H1 (cell line): ENCODE results near the gene PRELID2. TPM values are rescaled to one million over a fixed set of nuclear protein-coding genes. Genes with fewer than 3 reads are reported as not detected.

Experiments used
- CTCF ChIA-PET: fragments of 300-600 bp; sonication (Branson Sonifier 250); formaldehyde crosslinking; loops from one replicate; lab custom pipeline; 2021; ENCODE audit not compliant: partially characterized antibody; lab: Charles Lee
- POLR2A ChIA-PET: fragments of 300-600 bp; sonication (Branson Sonifier 250); formaldehyde crosslinking; loops from one replicate; lab custom pipeline; 2021; ENCODE audit warnings: inconsistent platforms; ENCODE audit not compliant: partially characterized antibody; lab: Charles Lee
- DNase-seq, 2 experiments: peaks; one replicate each; pipeline versions ENCODE4 v3.0.0 to v3.0.0-alpha.2; 2010 to 2022; ENCODE audit warnings: low spot score in 2 of 2, low read depth in 1 of 2, mixed read lengths in 1 of 2
- FAIRE-seq: peaks from 2 replicates; lab custom pipeline; 2011; peaks lifted over from hg19 to GRCh38; lab: Jason Lieb, UNC
- H2AFZ ChIP-seq: 2 replicates; pipeline ENCODE4 v1.8.1; 2012; ENCODE audit warnings: low read length, inconsistent platforms
- H2AK5ac ChIP-seq: 2 replicates; pipeline ENCODE4 v1.6.1; 2013; ENCODE audit warnings: low read depth, low read length
- H2BK120ac ChIP-seq: replicated peaks from 2 replicates; pipeline ENCODE3; 2013; ENCODE audit warnings: low read depth, low read length, inconsistent platforms
- H2BK12ac ChIP-seq: 2 replicates; pipeline ENCODE4 v1.6.1; 2013; ENCODE audit warnings: low read depth, low read length
- H2BK15ac ChIP-seq: 2 replicates; pipeline ENCODE4 v1.6.1; 2013; ENCODE audit warnings: low read length
- H2BK20ac ChIP-seq: 2 replicates; pipeline ENCODE4 v1.6.1; 2013; ENCODE audit warnings: low read length
- H2BK5ac ChIP-seq: 2 replicates; pipeline ENCODE4 v1.6.1; 2013; ENCODE audit warnings: low read depth, low read length
- H3K14ac ChIP-seq: 2 replicates; pipeline ENCODE4 v1.6.1; 2013; ENCODE audit warnings: inconsistent platforms; ENCODE audit not compliant: insufficient read length
- H3K18ac ChIP-seq: 2 replicates; pipeline ENCODE4 v1.6.1; 2013; ENCODE audit warnings: low read length; ENCODE audit errors: extremely low read depth
- H3K23ac ChIP-seq: 2 replicates; pipeline ENCODE4 v1.6.1; 2013; ENCODE audit warnings: inconsistent platforms; ENCODE audit not compliant: insufficient read length
- H3K23me2 ChIP-seq: 2 replicates; pipeline ENCODE4 v1.6.1; 2013; ENCODE audit warnings: low read depth, low read length
- H3K27ac ChIP-seq: 2 replicates; pipeline ENCODE4 v1.6.1; 2011; ENCODE audit warnings: low read depth, low read length, inconsistent platforms
- H3K27me3 ChIP-seq, 4 experiments: replicated peaks in 1 of 4; 1 replicate in 1 of 4; 2 replicates in 3 of 4; pipeline versions ENCODE4 v1.6.1 to v1.8.1; 2011 to 2013; ENCODE audit warnings: low read length in 3 of 4, mild to moderate bottlenecking in 3 of 4, inconsistent platforms in 2 of 4, mixed read lengths in 2 of 4, moderate library complexity in 1 of 4; ENCODE audit not compliant: control insufficient read depth in 3 of 4, insufficient read depth in 3 of 4; ENCODE audit errors: extremely low read depth in 1 of 4
- H3K36me3 ChIP-seq, 4 experiments: 2 replicates each; pipeline versions ENCODE4 v1.6.1 to v1.8.1; 2011 to 2013; ENCODE audit warnings: mild to moderate bottlenecking in 4 of 4, low read length in 3 of 4, moderate library complexity in 2 of 4, control low read depth in 1 of 4, inconsistent platforms in 1 of 4; ENCODE audit not compliant: insufficient read depth in 4 of 4, control insufficient read depth in 2 of 4
- H3K4ac ChIP-seq: replicated peaks from 2 replicates; pipeline ENCODE3; 2013; ENCODE audit warnings: low read length, low read depth, mixed read lengths, inconsistent platforms; ENCODE audit not compliant: insufficient read length
- H3K4me1 ChIP-seq, 4 experiments: replicated peaks in 1 of 4; 1 replicate in 1 of 4; 2 replicates in 3 of 4; pipeline versions ENCODE4 v1.6.1 to v1.8.1; 2011 to 2013; ENCODE audit warnings: low read length in 3 of 4, inconsistent platforms in 2 of 4, mixed read lengths in 1 of 4; ENCODE audit not compliant: insufficient read depth in 4 of 4, control insufficient read depth in 3 of 4
- H3K4me2 ChIP-seq, 2 experiments: 2 replicates each; pipeline versions ENCODE4 v1.6.1 to v1.8.1; 2011 to 2013; ENCODE audit warnings: low read depth in 2 of 2, low read length in 2 of 2, control low read depth in 1 of 2, inconsistent platforms in 1 of 2, mild to moderate bottlenecking in 1 of 2; ENCODE audit not compliant: insufficient read depth in 1 of 2
- H3K4me3 ChIP-seq, 4 experiments: fragments of 200-600, 300-600 bp in 1 of 4; sonication (generic), shearing (Covaris generic), sonication (Bioruptor Twin) in 1 of 4; 2 replicates each; pipeline versions ENCODE4 v1.5.1 to v1.8.1; 2011 to 2016; ENCODE audit warnings: low read length in 4 of 4, low read depth in 3 of 4, control low read depth in 2 of 4, inconsistent platforms in 2 of 4, mild to moderate bottlenecking in 2 of 4, mixed read lengths in 1 of 4, moderate library complexity in 1 of 4; ENCODE audit not compliant: insufficient read depth in 2 of 4; ENCODE audit errors: extremely low read depth in 1 of 4
- H3K56ac ChIP-seq: replicated peaks from 2 replicates; pipeline ENCODE3; 2013; ENCODE audit warnings: low read depth, mild to moderate bottlenecking, mixed read lengths, low read length, inconsistent platforms; ENCODE audit not compliant: insufficient read length
- H3K79me1 ChIP-seq: 2 replicates; pipeline ENCODE4 v1.6.1; 2013; ENCODE audit warnings: low read depth, low read length, control low read depth
- H3K79me2 ChIP-seq, 2 experiments: 2 replicates each; pipeline versions ENCODE4 v1.6.1 to v1.8.1; 2012 to 2013; ENCODE audit warnings: low read length in 2 of 2, mild to moderate bottlenecking in 2 of 2, inconsistent platforms in 1 of 2; ENCODE audit not compliant: insufficient read depth in 2 of 2, control insufficient read depth in 1 of 2
- H3K9ac ChIP-seq, 4 experiments: replicated peaks in 1 of 4; 1 replicate in 1 of 4; 2 replicates in 3 of 4; pipeline versions ENCODE4 v1.6.1 to v1.8.1; 2011 to 2013; ENCODE audit warnings: low read depth in 3 of 4, low read length in 3 of 4, control low read depth in 2 of 4, mild to moderate bottlenecking in 2 of 4, moderate library complexity in 2 of 4, inconsistent platforms in 1 of 4; ENCODE audit errors: extremely low read depth in 1 of 4
- H3K9me3 ChIP-seq, 2 experiments: 2 replicates each; pipeline versions ENCODE4 v1.6.1 to v1.8.1; 2012 to 2013; ENCODE audit warnings: mild to moderate bottlenecking in 2 of 2, moderate library complexity in 2 of 2, control low read depth in 1 of 2, inconsistent platforms in 1 of 2, low read depth in 1 of 2, low read length in 1 of 2, mixed read lengths in 1 of 2; ENCODE audit not compliant: insufficient read depth in 2 of 2
- H4K20me1 ChIP-seq, 2 experiments: replicated peaks in 1 of 2; 2 replicates each; pipeline versions ENCODE3 to v1.8.1; 2011 to 2013; ENCODE audit warnings: inconsistent platforms in 2 of 2, low read length in 2 of 2, mild to moderate bottlenecking in 1 of 2; ENCODE audit not compliant: insufficient read depth in 2 of 2, control insufficient read depth in 1 of 2
- H4K5ac ChIP-seq: 2 replicates; pipeline ENCODE4 v1.6.1; 2013; ENCODE audit warnings: low read length, low read depth, mixed read lengths, inconsistent platforms; ENCODE audit not compliant: insufficient read length
- H4K8ac ChIP-seq: 2 replicates; pipeline ENCODE4 v1.8.0; 2013; ENCODE audit warnings: mild to moderate bottlenecking, moderate library complexity, low read length, inconsistent platforms; ENCODE audit not compliant: insufficient read depth; ENCODE audit errors: extremely low read depth
- H4K91ac ChIP-seq: replicated peaks from 2 replicates; pipeline ENCODE3; 2013; ENCODE audit warnings: low read length, mixed read lengths, inconsistent platforms; ENCODE audit not compliant: insufficient read length
- BCL11A ChIP-seq, 2 experiments: IDR thresholded peaks; one replicate each; pipeline ENCODE4 v1.6.1; 2011; ENCODE audit warnings: low read depth in 2 of 2, low read length in 2 of 2, mild to moderate bottlenecking in 2 of 2
- CEBPB ChIP-seq: IDR thresholded peaks from 2 replicates; pipeline ENCODE4 v1.6.1; 2012; ENCODE audit warnings: low read depth, low read length
- CHD1 ChIP-seq: IDR thresholded peaks from 2 replicates; pipeline ENCODE4 v1.6.1; 2012; ENCODE audit warnings: low read depth, low read length, improper control_type of control experiment
- EP300 ChIP-seq, 2 experiments: IDR thresholded peaks; 1 replicate in 1 of 2; 2 replicates in 1 of 2; pipeline ENCODE4 v1.6.1; 2011 to 2012; ENCODE audit warnings: low read depth in 2 of 2, low read length in 2 of 2, mild to moderate bottlenecking in 2 of 2, borderline replicate concordance in 1 of 2, inconsistent platforms in 1 of 2, moderate library complexity in 1 of 2
- JUND ChIP-seq: IDR thresholded peaks from 2 replicates; pipeline ENCODE4 v1.6.1; 2011; ENCODE audit warnings: mild to moderate bottlenecking, improper control_type of control experiment, low read length
- KDM1A ChIP-seq: fragments of 200-600, 300-600 bp; sonication (generic); IDR thresholded peaks from 2 replicates; pipeline ENCODE4 v1.7.1; 2016; ENCODE audit warnings: mild to moderate bottlenecking, low read length, borderline replicate concordance
- KDM4A ChIP-seq: IDR thresholded peaks from one replicate; pipeline ENCODE4 v1.7.1; 2012; ENCODE audit warnings: low read depth, mild to moderate bottlenecking, moderate library complexity, low read length, inconsistent platforms; ENCODE audit not compliant: severe bottlenecking
- KDM5A ChIP-seq: fragments of 200-600 bp; IDR thresholded peaks from 2 replicates; pipeline ENCODE4 v1.7.1; 2012; ENCODE audit warnings: mild to moderate bottlenecking, low read length, inconsistent platforms, mixed read lengths
- NRF1 ChIP-seq: IDR thresholded peaks from 2 replicates; pipeline ENCODE4 v1.6.1; 2011; ENCODE audit warnings: mild to moderate bottlenecking, low read depth, low read length, improper control_type of control experiment
- POLR2AphosphoS5 ChIP-seq: IDR thresholded peaks from 2 replicates; pipeline ENCODE4 v1.6.1; 2011; ENCODE audit warnings: low read depth, low read length
- RAD21 ChIP-seq, 2 experiments: IDR thresholded peaks in 1 of 2; conservative IDR thresholded peaks in 1 of 2; 2 replicates each; pipeline ENCODE4 v1.6.1; 2011; ENCODE audit warnings: low read depth in 2 of 2, low read length in 2 of 2, improper control_type of control experiment in 1 of 2, inconsistent platforms in 1 of 2, mild to moderate bottlenecking in 1 of 2, moderate library complexity in 1 of 2
- TAF7 ChIP-seq: optimal IDR thresholded peaks from 2 replicates; pipeline ENCODE3; 2011; ENCODE audit warnings: low read depth, mild to moderate bottlenecking, inconsistent platforms, low read length, moderate library complexity, borderline replicate concordance
- TBP ChIP-seq: IDR thresholded peaks from 2 replicates; pipeline ENCODE4 v1.6.1; 2011; ENCODE audit warnings: low read depth, low read length, improper control_type of control experiment
- TEAD4 ChIP-seq: IDR thresholded peaks from 2 replicates; pipeline ENCODE4 v1.6.1; 2012; ENCODE audit warnings: low read depth, low read length, inconsistent platforms, mixed read lengths
- WGBS, 2 experiments: shearing (Covaris generic) in 1 of 2; methylation state at CpG; one replicate each; pipeline versions ENCODE4 v1.1.6 to v1.1.7; 2013 to 2015; ENCODE audit warnings: low lambda C conversion rate in 2 of 2, mixed read lengths in 2 of 2, inconsistent platforms in 1 of 2, low coverage in 1 of 2, missing lambda C conversion rate in 1 of 2; ENCODE audit not compliant: insufficient replicate concordance in 2 of 2, insufficient coverage in 1 of 2, insufficient read length in 1 of 2; ENCODE audit errors: extremely low coverage in 1 of 2, missing lambda C conversion rate in 1 of 2; 5-methylcytosine and 5-hydroxymethylcytosine counted together
- polyA plus RNA-seq, 7 experiments: library from polyadenylated mRNA; depleted of rRNA in 3 of 7; stranded (reverse) in 5 of 7; unstranded in 2 of 7; fragments of >200 nt in 5 of 7; fragments of 200-250 nt in 2 of 7; gene quantifications; 1 replicate in 5 of 7; 2 replicates in 1 of 7; 4 replicates in 1 of 7; pipeline versions ENCODE4 v1.2.1 to v1.2.3, GENCODE V29; 2011 to 2013; ENCODE audit warnings: missing spikeins in 2 of 7, mixed read lengths in 2 of 7
- total RNA-seq: library from RNA; stranded (reverse); fragmentation: NEBNext Ultra II Directional; extraction: Animal tissue kit (Norgen Biotek cat#: 25700); gene quantifications from 2 replicates; pipeline ENCODE4 v1.2.1, GENCODE V29; 2021

The PRELID2 gene
- total and polyA plus RNA-seq, 2 of the 8 experiments (the other 6 are each of a cell fraction or from before 2014, with no cell fraction given): 2.2 to 7.8 TPM

- no peak overlapping the region for H2BK15ac ChIP-seq
- H2AK5ac ChIP-seq: no peak overlapping the region
- H3K27ac ChIP-seq: no peak overlapping the region
- ChIA-PET POLR2A (no interaction called here), CTCF (interaction anchor here (0.6 to 8.3 kb wide), 11 partner anchors 11 to 227 kb away, joined by 3 to 72 read pairs (median 5); partner anchors contain the start of gene PRELID2)
- no peak overlapping the region for H3K4ac ChIP-seq
- H3K4me1 ChIP-seq: no peaks in the 10 kb centered on the region
- H3K56ac ChIP-seq: no peak overlapping the region
- H3K79me2 ChIP-seq: no peaks in the 10 kb centered on the region
- TF ChIP-seq BCL11A (IDR thresholded peaks at IDR 0.05; ENCODE audit: low read depth in 2 of 2, low read length in 2 of 2) (no peak), CHD1 (no peak), CEBPB (no peak), TBP (no peak), JUND (no peak), TEAD4 (no peak), EP300 (IDR thresholded peaks at IDR 0.05; ENCODE audit: borderline replicate concordance in 1 of 2, low read depth in 2 of 2, low read length in 2 of 2) (no peak), KDM5A (no peak), KDM4A (no peak), KDM1A (no peak), TAF7 (no peak), POLR2AphosphoS5 (no peak), NRF1 (no peak), RAD21 (IDR thresholded peaks at IDR 0.05 in 1 of 2, conservative IDR thresholded peaks at IDR 0.05 in 1 of 2; ENCODE audit: low read depth in 2 of 2, low read length in 2 of 2) (no peak)
- H3K18ac ChIP-seq: no peak overlapping the region
- no peaks in the 10 kb centered on the region for H3K36me3 ChIP-seq
- no peak overlapping the region for H2BK12ac ChIP-seq
- H3K9ac ChIP-seq: no peak overlapping the region
- no peak overlapping the region for H4K91ac ChIP-seq
- no peak overlapping the region for H4K5ac ChIP-seq
- H3K4me2 ChIP-seq: no peak overlapping the region
- no peak overlapping the region for H2BK5ac ChIP-seq
- no peak overlapping the region for H3K23ac ChIP-seq
- no peaks in the 10 kb centered on the region for H3K79me1 ChIP-seq
- no peak overlapping the region for H2BK120ac ChIP-seq
- H3K9me3 ChIP-seq: no peaks in the 10 kb centered on the region
- DNase-seq (no peak), FAIRE-seq (no peak)
- no peak overlapping the region for H2BK20ac ChIP-seq
- H4K20me1 ChIP-seq: no peaks in the 10 kb centered on the region
- H3K27me3 ChIP-seq: no peaks in the 10 kb centered on the region; a peak in 1 of 7 replicates
- H4K8ac ChIP-seq: peak overlapping the region; percentile 70; the same call in 1 of the 2 replicates
- no peaks in the 10 kb centered on the region; the same call in 1 of the 2 replicates for H3K23me2 ChIP-seq
- no peak overlapping the region for H2AFZ ChIP-seq
- no peak overlapping the region for H3K4me3 ChIP-seq
- 78% methylated on average over 2 of the region's 4 CpGs; no CpG with 5 or more reads in 1 of the 2 experiments for WGBS, 2 experiments
- H3K14ac ChIP-seq: no peak overlapping the region
Measured at GRCh38 chr5:145824040-145824439, 11.1 kb downstream of the PRELID2 start.
